B cell (primary cell): ENCODE measurements around the gene MARK4. TPM values are rescaled to one million over a fixed set of nuclear protein-coding genes. Genes with fewer than 3 reads are reported as not detected.

Experiments used
- ATAC-seq: fragments of 200-7000 bp; cut with Tn5 transposase; one replicate; pipeline ENCODE4 v1.10.0; 2021; ENCODE audit warnings: low read depth, mild to moderate bottlenecking, moderate number of reproducible peaks, moderate library complexity
- CTCF ChIA-PET: fragments of 350-600 bp; sonication (Branson Sonifier 250); formaldehyde crosslinking; loops from one replicate; lab custom pipeline; 2021; ENCODE audit warnings: antibody characterized with exemption, inconsistent platforms; lab: Charles Lee
- POLR2A ChIA-PET: fragments of 350-600 bp; sonication (Branson Sonifier 250); formaldehyde crosslinking; loops from one replicate; lab custom pipeline; 2021; ENCODE audit warnings: antibody characterized with exemption; lab: Charles Lee
- DNase-seq: peaks from one replicate; pipeline ENCODE4 v3.0.0; 2013
- H2AFZ ChIP-seq: 2 replicates; pipeline ENCODE4 v1.6.1; 2012; ENCODE audit warnings: mild to moderate bottlenecking, low read depth, low read length; ENCODE audit not compliant: insufficient read depth, poor library complexity, severe bottlenecking
- H3K27ac ChIP-seq, 2 donors: 1 replicate in 1 of 2; 2 replicates in 1 of 2; pipeline ENCODE4 v1.5.1; 2012 to 2013; ENCODE audit warnings: low read length in 2 of 2, mild to moderate bottlenecking in 2 of 2, moderate library complexity in 1 of 2
- H3K27me3 ChIP-seq, 4 experiments: fragments of 200-600 bp in 1 of 4; sonication (generic) in 1 of 4; replicated peaks in 1 of 4; 1 replicate in 2 of 4; 2 replicates in 2 of 4; pipeline versions ENCODE4 v1.6.1 to v1.7.0; 2013 to 2016; ENCODE audit warnings: low read length in 3 of 4, mild to moderate bottlenecking in 2 of 4, mixed read lengths in 1 of 4, moderate library complexity in 1 of 4; ENCODE audit not compliant: insufficient read depth in 4 of 4, control insufficient read depth in 3 of 4; ENCODE audit errors: control extremely low read depth in 1 of 4
- H3K36me3 ChIP-seq, 2 experiments: replicated peaks in 1 of 2; 1 replicate in 1 of 2; 2 replicates in 1 of 2; pipeline versions ENCODE4 v1.6.1 to v1.7.1; 2013; ENCODE audit warnings: low read length in 1 of 2; ENCODE audit not compliant: insufficient read depth in 2 of 2, control insufficient read depth in 1 of 2; ENCODE audit errors: control extremely low read depth in 1 of 2, extremely low read depth in 1 of 2
- H3K4me1 ChIP-seq, 2 donors: fragments of 200-600 bp in 1 of 2; sonication (generic) in 1 of 2; 1 replicate in 1 of 2; 2 replicates in 1 of 2; pipeline versions ENCODE4 v1.5.1 to v1.6.1; 2013 to 2017; ENCODE audit warnings: low read length in 2 of 2; ENCODE audit not compliant: control insufficient read depth in 2 of 2, insufficient read depth in 2 of 2
- H3K4me2 ChIP-seq: replicated peaks from 2 replicates; pipeline ENCODE3; 2012; ENCODE audit warnings: mild to moderate bottlenecking, low read depth, low read length; ENCODE audit not compliant: poor library complexity, severe bottlenecking
- H3K4me3 ChIP-seq, 5 experiments: fragments of 200-600 bp in 1 of 5; sonication (generic) in 1 of 5; 1 replicate in 3 of 5; 2 replicates in 2 of 5; pipeline versions ENCODE4 v1.5.1 to v1.7.0; 2011 to 2016; ENCODE audit warnings: low read length in 4 of 5, mild to moderate bottlenecking in 4 of 5, low read depth in 2 of 5, control low read depth in 1 of 5, moderate library complexity in 1 of 5; ENCODE audit not compliant: insufficient read depth in 1 of 5; ENCODE audit errors: control extremely low read depth in 1 of 5, extremely low read depth in 1 of 5
- H3K79me2 ChIP-seq: fragments of 200-600 bp; sonication (generic); one replicate; pipeline ENCODE4 v1.6.0; 2016; ENCODE audit warnings: low read length; ENCODE audit not compliant: control insufficient read depth, insufficient read depth
- H3K9ac ChIP-seq: fragments of 200-600 bp; sonication (generic); 2 replicates; pipeline ENCODE4 v1.6.1; 2017; ENCODE audit warnings: mild to moderate bottlenecking, low read length, moderate library complexity
- H3K9me3 ChIP-seq, 3 donors: one replicate each; pipeline versions ENCODE4 v1.6.1 to v1.7.1; 2013; ENCODE audit warnings: low read length in 2 of 3; ENCODE audit not compliant: control insufficient read depth in 2 of 3, insufficient read depth in 1 of 3; ENCODE audit errors: control extremely low read depth in 1 of 3
- H4K20me1 ChIP-seq: 2 replicates; pipeline ENCODE4 v1.6.0; 2012; ENCODE audit warnings: mild to moderate bottlenecking, low read length; ENCODE audit not compliant: insufficient read depth, control insufficient read depth, poor library complexity, severe bottlenecking
- H3K27ac Mint-ChIP-seq: one replicate; pipeline ENCODE4 v1.8.0; 2021; ENCODE audit warnings: mixed read lengths
- H3K27me3 Mint-ChIP-seq: one replicate; pipeline ENCODE4 v1.8.0; 2021; ENCODE audit warnings: mixed read lengths
- H3K4me1 Mint-ChIP-seq: one replicate; pipeline ENCODE4 v1.8.0; 2021; ENCODE audit warnings: mixed read lengths
- H3K4me3 Mint-ChIP-seq: one replicate; pipeline ENCODE4 v1.8.0; 2021; ENCODE audit warnings: mixed read lengths
- H3K9me3 Mint-ChIP-seq: one replicate; pipeline ENCODE4 v1.8.0; 2022; ENCODE audit warnings: mixed read lengths; ENCODE audit not compliant: insufficient read depth
- CTCF ChIP-seq: fragments of 200-600 bp; IDR thresholded peaks from one replicate; pipeline ENCODE4 v1.8.0; 2022; ENCODE audit warnings: antibody characterized with exemption, mild to moderate bottlenecking
- EZH2 ChIP-seq: IDR thresholded peaks from 2 replicates; pipeline ENCODE4 v1.6.1; 2012; ENCODE audit warnings: borderline replicate concordance, low read depth, mild to moderate bottlenecking, moderate library complexity, low read length; ENCODE audit not compliant: insufficient read depth, poor library complexity, severe bottlenecking
- WGBS: methylation state at CpG from one replicate; pipeline ENCODE4 v1.1.5; 2013; ENCODE audit warnings: missing lambda C conversion rate; ENCODE audit not compliant: insufficient coverage; 5-methylcytosine and 5-hydroxymethylcytosine counted together
- intact Hi-C: fragments of 100-400 bp; cut with micrococcal nuclease; formaldehyde crosslinking; loops from one replicate; pipeline ENCODE4 v1.10.0; 2022
- polyA plus RNA-seq: library from polyadenylated mRNA; depleted of rRNA; stranded (reverse); fragments of >200 nt; gene quantifications from 2 replicates; pipeline ENCODE4 v1.2.3, GENCODE V29; 2012
- total RNA-seq, 2 donors: library from RNA; stranded (reverse); fragments of 120-200 nt in 1 of 2; gene quantifications; 1 replicate in 1 of 2; 2 replicates in 1 of 2; pipeline versions ENCODE4 v1.2.3 to v1.2.4, GENCODE V29; 2013 to 2022

MARK4 gene
- total and polyA plus RNA-seq, 2 donors (not counting 1 experiment from before 2014, with no cell fraction given) = 13.5 to 36.2 TPM

GRCh38 chr19:45235485-45235884, 15.6 kb upstream of the MARK4 start:
- TF ChIP-seq EZH2 (no peak), CTCF (no peak)
- H3K27me3 Mint-ChIP-seq = peaks cover 36% of the 10 kb centered on the region
- ATAC-seq (no peak), DNase-seq (no peak)
- H3K9me3 Mint-ChIP-seq = no peaks in the 10 kb centered on the region
- 3% methylated on average over 8 of the region's 8 CpGs for WGBS
- no peaks in the 10 kb centered on the region for H3K79me2 ChIP-seq
- no peaks in the 10 kb centered on the region for H4K20me1 ChIP-seq
- no peak overlapping the region for H3K27ac ChIP-seq
- H3K4me3 ChIP-seq = no peak overlapping the region
- CTCF ChIA-PET = no interaction called here
- H3K9me3 ChIP-seq = no peaks in the 10 kb centered on the region
- no peak overlapping the region for H3K27ac Mint-ChIP-seq
- peaks cover 10 to 13% of the 10 kb centered on the region in 2 donors for H3K4me1 ChIP-seq
- peak overlapping the region; percentile 65 for H2AFZ ChIP-seq
- no peak overlapping the region for H3K9ac ChIP-seq
- intact Hi-C loops = no loop called here
- H3K4me3 Mint-ChIP-seq = no peak overlapping the region
- peaks cover 0 to 20% (median 2%) of the 10 kb centered on the region in 4 experiments for H3K27me3 ChIP-seq
- H3K36me3 ChIP-seq = no peaks in the 10 kb centered on the region
- peaks cover 16% of the 10 kb centered on the region for H3K4me1 Mint-ChIP-seq
- POLR2A ChIA-PET = no interaction called here
- peak overlapping the region; percentile 67 for H3K4me2 ChIP-seq

- no peak for DNase-seq
- Mint-ChIP-seq H3K4me1 (peaks cover 14% of the 10 kb centered on the region), H3K27ac (no peak overlapping the region), H3K9me3 (no peaks in the 10 kb centered on the region), H3K27me3 (peaks cover 26% of the 10 kb centered on the region), H3K4me3 (no peak overlapping the region)
- no peak for TF ChIP-seq EZH2
- TF ChIP-seq CTCF = no peak
- CTCF ChIA-PET = no interaction called here
- no peak for ATAC-seq
- peaks cover 0 to 6% (median 0%) of the 10 kb centered on the region in 4 experiments for H3K27me3 ChIP-seq
- H3K4me1 ChIP-seq = peaks cover 10 to 13% of the 10 kb centered on the region in 2 donors
- no peaks in the 10 kb centered on the region for H3K79me2 ChIP-seq
- H3K4me2 ChIP-seq = no peak overlapping the region
- no peaks in the 10 kb centered on the region for H3K36me3 ChIP-seq
- no peak overlapping the region for H2AFZ ChIP-seq
- WGBS = 93% methylated on average over 22 of the region's 25 CpGs
- H3K9me3 ChIP-seq = no peaks in the 10 kb centered on the region
- no peak overlapping the region for H3K9ac ChIP-seq
- no peak overlapping the region for H3K4me3 ChIP-seq
- POLR2A ChIA-PET = no interaction called here
- no peak overlapping the region for H3K27ac ChIP-seq
- intact Hi-C loops = no loop called here
- no peaks in the 10 kb centered on the region for H4K20me1 ChIP-seq
These were observed 12.5 kb upstream of the MARK4 start for GRCh38 chr19:45238556-45238955.
